Kidney capillary endothelial cell (primary cell): ENCODE data around the gene KLF6.

Experiments
- DNase-seq: peaks from one replicate; pipeline ENCODE4 v3.0.0-alpha.2; 2018; ENCODE audit warnings: low spot score

Gene KLF6

DNA sequence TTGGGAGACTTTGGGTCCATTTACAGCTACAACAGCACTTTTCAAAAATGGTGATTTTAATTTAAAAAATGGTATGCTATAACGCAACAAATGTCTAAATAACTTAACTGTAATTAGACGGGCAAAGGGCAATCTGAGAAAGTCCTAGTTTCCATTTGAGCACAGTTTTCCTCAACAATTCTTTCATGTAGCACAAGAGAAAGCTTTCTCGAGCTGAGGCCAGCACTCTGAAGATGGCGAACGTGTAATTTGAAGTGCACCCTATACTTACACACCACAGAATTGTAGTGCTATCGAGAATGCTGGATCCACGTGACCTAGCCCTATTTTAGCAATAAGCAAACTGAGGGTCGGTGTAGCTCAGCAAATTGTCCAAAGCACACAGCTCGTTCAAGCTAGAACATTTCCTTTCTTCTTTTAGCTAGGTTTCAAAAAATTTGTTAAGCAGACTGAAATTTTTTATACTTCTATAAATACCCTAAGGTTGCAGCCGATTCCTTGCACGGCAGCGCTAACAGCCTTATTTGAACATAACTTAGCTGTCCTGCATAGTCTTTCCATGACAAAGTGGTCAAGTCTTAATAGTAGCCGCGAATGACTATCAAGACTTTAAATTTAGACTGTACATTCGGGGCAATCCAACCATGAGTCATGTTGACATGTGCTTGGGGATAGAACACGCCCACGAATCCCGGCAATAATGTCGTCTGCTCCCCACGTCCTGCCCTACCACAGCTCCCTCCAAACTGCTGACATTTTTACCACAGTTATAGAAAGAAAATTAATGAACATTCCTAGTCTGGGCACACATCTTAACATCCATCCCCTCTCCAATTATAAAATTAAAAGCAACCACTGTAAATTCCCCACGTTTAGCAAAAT lies 10.0 kb downstream of the KLF6 start:
- peak; percentile 75 for DNase-seq

DNA sequence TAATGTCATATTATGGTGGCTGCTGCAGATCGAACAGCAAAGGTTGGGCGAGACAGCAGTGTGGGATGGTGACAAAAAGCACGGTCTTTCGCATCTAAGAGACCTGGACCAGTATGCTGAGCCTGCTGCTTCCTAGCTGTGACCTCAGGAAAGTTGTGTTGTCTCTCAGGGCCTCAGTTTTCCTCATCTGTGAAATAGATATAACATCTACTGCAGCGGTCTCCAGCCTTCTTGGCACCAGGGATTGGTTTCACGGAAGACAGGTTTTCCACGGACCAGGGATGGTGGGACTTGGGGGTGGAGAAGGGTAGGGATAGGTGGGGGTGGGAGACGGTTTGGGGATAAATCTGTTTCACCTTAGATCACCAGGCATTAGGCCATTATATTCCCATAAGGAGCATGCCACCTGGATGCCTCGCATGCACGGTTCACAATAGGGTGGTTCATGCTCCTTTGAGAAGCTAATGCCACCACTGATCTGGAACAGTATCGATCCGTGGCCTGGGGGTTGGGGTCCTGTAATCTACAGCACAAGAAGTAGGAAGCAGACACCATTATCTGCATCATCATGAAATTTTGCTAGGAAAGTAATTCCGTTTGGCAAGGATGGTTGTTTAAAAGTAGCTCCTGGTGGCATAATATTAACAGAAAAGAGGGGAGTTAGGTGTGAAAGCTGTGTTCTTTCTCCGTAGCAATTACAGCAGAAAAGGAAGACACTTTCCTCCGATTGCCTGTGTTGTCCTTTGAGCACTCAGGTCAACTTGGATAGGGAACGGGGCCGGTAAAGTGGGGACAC lies 10.8 kb downstream of the KLF6 start:
- peak; percentile 20 for DNase-seq

DNA sequence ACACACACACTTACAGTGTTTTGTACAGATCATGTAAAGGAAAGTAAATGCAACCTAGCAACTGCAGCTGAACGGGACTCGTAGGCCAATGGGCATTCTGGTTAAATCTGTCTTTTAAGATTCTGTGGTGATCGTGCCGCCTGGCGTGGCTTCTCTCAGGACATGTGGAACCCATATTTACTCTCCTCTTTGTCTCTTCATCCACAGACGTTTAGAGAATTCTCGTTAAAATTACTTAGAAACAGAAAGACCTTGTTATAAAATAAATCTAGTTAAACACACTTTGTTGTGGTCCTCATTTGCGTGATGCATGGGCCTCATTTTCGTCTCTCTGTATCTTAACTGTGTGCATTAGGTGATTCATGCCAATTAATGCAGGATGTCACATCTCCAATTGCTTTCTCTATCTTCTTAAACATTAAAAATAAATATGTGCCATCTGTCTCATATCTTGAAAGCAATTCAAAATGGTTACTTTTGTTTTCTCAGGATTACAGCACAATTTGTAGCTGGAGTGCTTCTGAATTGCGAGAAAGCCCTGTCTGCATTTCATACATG lies 11.5 kb downstream of the KLF6 start:
- no peak for DNase-seq

DNA sequence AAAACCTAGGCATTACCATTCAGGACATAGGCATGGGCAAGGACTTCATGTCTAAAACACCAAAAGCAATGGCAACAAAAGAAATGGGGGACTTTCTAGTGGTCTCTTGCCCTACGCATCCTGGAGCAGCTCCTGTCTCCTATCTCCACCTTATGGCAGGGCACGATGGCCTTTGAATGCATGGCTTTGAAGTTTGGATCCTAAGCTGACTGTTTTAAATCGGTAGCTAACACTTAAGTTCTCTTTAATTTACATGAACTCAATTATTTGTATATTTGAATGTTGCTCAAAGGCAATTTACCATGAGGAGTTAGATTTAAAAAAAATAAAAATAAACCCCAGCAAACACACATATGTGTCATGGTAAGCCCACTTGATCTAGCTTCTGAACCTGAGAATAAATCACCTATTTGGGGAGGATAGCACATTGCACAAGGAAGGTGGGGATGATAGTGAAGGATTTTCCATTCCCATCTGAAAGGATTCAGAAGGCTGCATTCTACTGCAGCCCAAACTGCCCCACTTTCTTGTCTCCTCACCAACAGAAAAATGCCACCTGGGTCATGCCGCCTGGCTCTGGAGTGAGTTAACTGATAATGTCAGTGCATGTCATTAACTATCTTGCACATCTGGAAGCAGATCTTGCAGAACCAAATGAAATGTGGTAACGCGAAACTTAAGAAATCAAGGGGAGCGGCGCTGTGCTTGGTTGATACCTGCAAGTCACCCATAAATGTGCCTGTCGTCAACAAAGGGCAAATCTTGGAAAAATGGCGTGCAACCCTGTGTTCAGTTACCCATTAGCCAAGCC lies 12.4 kb downstream of the KLF6 start:
- DNase-seq: no peak

DNA sequence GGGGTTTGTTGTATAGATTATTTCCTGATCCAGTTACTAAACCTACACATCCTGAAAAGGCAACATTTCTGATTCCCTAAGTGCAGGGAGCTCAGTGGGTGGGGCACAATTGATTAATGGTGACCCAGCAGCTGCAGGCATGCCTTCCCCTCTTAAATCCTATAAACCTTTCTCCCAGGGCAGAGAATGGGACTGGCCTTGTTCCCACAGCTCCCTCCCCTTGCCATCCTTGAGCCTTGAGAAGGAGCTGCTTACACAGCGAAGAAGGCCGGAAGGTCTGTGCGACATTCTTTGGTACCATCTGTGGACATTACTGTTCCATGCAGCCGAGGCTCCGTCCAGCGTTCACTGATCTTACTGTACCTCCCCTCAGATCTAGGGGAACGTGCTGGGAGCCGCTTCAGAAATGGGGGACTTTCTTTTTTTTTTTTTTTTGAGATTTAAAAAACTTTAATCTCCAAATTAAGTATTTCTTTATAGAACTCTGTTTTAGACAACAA lies 14.3 kb downstream of the KLF6 start:
- DNase-seq: no peak

DNA sequence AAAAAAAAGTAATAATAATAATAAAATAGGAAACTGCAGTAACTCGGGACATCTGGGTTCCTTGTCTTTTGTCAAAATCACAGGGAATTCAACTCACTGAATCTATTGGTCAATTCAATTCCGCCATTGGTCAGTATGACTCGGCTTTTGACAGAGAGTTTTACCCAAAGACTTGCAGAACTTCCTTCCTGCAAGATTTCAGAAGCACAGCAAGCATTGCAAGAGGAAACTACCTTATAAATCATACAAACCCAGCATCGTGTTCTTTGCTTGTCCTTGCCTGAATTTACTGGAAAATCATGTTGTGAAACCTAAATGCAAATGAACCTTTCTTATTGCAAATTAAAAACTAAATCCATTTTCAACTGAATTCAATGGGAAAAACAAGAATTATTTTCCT lies 15.5 kb downstream of the KLF6 start:
- no peak for DNase-seq

DNA sequence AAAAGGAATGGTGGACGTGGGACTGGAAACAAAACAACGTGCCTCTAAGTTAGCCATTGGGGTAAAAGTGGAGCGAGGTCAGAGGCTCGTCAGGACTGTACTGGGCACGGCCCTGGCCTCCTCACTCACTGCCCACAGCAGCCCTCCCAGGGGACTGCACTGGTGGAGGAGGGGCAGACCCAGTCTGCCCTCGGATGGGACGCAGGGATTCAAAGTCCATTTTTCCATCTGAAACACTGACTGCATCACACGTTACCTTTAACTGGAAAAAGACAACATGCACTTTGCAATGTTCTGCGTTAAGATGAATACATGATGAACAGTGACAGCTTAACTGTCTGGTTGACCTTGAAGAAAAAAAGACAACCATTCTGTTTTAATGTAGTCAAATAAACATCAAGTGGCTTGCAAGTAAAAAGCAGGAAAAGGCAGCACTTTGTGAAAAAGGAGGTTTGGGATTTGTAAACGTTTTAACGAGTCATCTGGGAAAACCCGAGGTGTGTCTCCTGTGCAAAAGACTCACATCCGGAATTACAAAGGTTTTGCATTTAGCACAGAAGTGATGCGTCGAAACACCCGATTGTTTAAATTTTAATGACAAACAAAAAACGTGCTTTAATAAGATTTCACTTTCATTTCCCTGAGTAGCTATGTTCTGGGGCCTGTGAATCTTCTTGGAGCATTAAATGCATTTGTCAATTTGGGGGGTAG lies 18.8 kb downstream of the KLF6 start:
- DNase-seq: peak; percentile 35

DNA sequence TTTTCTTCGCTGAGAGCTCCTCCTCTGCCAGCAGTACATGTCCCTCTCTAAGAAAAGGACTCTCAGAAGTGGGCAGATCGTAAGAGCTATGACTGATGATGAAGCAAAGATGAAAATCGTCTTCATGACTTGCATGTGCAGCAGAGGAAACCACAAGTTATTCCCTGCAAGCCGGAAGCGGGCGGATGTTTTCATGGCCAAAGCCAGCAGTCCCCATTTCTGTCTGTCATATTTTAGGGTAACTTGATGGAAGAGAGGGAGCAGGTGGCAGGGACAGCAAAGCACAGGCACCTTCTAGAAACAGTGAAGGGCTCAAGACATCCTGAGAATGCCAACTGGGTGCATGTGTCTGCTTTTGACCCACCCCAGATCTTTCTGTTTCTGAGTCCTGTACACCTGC lies 19.9 kb downstream of the KLF6 start:
- no peak for DNase-seq

DNA sequence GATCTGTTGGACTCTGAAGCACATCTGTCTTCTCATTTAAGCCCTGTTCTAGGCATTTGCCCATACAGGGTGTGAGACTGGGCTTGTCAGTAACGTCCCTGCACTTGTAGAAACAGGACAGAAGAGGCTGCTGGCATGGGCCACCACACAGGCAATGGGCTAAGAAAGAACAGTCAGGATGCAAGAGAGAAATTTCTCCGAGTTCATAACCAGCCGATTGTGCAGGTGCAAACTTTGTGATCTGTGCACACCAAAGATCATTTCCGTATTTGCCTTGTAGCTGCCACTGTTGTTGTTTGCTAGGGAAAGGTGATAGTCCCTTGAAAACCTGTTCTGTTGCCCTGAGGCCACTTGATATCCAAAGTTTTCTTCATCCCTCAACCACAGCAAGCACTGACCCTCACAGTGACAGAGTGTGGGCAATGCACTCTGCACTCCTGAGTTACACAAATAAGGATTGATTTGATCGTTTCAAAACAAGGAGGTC lies 20.3 kb downstream of the KLF6 start:
- DNase-seq: no peak

DNA sequence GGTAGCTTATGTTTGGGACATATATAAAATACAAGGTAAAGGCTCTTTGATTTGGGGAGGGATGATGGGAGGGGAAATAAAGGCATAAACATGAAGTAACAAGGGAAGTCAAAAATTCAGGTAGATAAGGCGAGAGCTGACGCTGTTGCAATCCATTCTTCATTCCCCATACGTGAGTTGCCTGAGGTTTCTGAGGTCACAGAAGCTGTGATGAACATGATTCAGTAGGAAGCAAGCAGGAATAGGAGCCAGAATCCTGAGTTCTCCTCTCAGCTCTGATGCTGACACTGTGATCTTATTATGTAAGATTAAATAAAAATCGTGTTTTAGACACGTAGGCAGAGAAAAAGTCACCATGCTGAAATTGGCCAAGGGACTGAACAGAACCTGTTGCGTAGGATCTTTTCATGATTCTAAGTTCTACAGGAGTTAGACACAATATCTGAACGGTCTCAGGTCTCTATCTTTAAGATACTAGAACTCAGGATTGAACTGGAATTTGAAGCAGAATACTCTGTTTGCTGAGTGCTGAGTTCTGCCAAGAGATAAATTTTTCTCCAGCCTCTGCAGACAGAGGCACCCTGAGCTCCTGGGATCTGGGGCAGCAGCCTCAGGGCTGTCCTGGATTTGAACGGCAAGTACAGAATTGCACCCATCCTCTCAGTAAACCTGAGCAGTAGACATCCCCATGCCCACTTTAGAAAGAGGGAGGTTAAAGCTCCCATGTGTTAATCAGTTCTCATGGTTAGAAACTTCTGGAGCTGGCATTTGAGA lies 21.0 kb downstream of the KLF6 start:
- DNase-seq: no peak

DNA sequence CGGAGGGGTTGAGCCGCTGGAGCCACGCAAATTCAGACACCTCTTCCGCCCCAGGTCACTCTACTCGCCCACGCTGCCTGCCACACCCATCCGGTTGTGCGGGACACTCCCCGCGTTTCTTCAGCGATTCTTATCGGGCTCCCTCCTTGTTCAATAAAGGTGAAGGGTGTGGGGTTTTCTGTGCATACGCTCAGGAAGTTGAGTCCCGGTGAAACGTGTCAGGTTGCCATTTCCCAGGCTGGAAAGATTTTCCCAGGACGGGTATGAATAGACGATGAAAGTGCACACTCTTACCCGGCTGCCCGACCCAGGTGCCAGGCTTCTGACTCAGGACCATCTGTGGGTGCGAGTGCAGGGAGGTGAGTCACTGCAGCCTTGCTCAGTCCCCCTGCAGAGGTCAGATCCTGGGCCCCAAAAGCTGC lies 22.0 kb downstream of the KLF6 start:
- DNase-seq: no peak

DNA sequence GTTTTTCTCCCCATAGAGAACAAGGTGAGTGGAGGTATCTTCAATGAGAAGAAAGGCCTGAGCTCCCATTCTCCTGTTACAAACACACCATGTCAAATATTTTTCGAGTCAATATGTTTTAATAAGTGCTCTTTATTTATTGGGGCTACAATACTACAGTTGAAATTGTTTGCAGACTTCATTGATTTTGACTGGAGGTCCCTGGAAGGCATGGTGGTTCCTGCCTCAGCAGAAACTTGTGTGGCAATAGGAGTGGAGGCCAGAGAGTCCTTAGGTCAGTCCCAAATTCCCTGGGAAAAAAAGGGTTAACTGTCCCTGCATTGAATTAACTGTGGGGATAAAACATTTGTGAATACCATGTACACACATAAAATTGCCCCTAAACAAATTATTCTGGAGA lies 22.7 kb downstream of the KLF6 start:
- DNase-seq: no peak

DNA sequence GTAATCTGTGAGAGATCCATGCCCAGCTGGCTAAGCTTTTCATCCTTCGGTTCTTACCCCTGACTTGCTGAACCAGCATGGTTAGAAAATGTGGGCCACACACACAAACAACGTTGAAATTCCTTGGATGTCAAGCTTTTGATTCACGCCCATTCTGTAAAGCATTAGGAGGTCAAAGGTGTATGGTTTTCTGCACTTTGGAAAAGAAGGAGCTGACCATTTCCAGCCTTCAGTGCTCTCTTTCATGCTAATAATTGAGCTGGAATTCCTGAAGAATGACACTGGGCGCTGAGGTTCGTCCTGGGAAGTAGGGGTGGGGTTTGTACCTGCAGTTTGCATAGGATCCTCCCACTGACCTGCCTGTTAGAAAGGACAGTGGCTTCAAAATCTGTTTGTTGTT lies 23.1 kb downstream of the KLF6 start:
- DNase-seq: no peak

DNA sequence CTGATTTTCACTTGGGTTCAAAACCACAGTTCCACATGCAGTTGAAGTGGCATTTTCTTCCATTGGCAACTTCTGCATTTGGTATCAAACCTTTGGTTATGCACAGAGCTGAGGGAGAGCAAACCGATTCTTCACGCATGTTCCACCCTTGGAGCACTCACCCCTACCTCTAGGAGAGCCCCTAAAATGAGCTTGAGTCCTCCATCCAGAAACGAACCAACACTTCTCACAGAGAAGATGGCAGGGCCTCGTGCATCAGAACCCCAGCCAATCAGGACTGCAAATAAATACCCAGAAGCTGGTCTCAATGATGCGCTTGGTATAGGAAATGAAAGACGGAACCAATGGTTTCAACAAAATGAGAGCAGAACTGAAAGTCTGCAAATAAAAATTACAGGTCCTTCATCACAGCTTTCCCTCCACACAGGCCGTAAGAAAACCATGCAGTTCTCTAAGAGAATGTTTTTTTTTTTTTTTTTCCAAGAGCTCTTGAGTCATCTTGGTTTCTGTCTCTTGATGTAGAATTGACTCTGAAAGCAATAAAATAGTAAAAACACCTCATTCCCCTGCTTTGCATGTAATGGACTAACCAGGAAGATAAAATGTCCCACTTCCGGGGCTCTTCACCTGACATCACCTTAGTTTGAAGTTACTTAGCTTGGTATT lies 23.9 kb downstream of the KLF6 start:
- DNase-seq: no peak

DNA sequence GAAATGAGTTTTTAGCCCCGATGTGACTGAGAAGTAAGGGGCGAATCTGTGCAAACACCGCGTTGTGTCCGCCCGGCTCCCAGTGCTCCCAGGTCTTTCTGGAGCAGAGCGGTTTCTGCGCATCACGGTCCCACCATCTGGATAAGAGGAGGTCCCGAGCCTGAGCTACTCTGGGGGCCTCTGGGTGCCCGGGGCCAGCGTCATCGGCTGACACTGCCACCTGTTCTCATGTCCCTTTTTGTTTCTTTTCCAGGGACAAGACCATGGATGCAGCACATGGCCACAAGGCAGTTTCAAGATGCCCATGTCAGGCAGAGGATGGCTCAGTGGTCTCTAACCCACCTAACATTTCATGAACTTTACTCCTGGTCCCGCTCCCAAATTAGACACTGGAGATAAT lies 24.9 kb downstream of the KLF6 start:
- no peak for DNase-seq

DNA sequence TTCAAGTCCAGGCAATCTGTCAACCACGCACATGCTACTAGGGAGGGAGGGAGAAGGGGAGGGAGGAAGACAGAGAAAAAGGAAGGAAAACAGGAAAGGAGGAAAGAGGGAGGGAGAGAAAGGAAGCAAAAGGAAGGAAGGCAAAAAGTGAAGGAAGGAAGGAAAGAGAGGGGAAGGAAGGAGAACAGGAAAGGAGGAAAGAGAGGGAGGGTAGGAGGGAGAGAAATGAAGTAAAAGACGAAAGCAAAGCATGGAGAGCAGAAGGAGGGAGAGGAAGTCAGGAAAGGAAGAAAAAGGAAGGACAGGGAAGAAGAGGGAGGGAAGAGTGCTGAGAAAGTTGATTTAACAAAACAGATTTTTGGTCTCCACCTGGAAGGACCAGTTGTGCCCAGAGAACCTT lies 25.6 kb downstream of the KLF6 start:
- DNase-seq: no peak

DNA sequence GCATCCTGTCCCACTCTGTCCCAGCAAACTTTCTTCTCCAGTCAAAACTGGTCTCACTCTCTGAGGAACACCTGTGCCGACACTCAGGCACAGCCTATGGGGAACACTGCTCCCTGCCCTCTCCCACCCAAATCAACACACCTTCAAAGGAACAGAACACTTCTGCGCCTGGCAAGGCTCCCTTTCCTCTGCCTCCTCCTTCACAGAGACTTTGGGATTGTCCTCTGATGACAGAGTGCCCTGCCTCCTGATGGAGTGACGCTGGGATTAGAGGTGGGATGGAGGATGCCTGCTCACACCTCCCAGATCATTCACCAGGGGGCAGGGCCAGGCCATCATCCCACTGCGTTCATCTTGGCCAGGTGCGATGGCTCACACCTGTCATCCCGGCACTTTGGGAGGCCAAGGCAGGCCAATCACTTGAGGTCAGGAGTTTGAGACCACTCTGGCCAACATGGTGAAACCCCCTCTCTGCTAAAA lies 26.5 kb downstream of the KLF6 start:
- DNase-seq: no peak

DNA sequence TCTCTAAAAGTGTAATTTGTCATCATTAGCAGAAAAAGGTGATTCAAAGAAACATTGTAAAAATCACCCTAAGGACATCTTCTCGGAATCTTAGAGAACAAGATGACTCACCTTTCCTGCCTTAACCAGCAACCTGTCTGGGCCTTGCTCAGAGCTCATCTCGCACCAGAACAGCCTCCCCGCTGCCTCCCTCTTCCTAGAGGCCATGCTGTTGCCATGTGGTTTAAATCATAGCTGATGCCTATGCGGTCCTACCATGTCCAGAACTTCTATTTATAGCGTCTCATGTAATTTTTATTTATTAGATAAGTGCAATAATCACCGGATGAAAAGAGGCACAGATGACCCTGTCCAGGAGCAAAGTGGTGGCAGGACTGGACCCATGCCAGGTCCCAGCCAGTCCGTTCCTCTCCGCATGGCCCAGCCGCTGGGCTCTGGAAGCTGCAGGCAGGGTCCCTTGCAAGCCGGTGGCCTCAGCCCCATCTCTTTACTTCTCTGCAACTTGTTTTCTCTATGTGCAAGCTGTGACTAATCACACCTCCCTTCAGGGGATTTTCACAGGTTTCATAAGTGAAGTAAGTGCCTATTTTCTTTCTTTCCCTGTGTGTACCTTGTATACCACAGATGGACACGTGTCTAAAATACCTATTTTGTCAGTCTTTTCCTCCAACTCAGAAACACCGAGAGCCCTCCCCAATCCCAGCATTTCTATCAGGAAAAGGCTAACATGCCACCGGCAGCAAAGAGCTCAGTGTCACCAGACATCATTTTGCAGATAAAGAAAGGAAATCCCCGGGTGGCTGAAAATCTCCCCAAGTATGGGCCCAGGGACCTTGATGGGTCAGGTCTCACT lies 27.1 kb downstream of the KLF6 start:
- no peak for DNase-seq

DNA sequence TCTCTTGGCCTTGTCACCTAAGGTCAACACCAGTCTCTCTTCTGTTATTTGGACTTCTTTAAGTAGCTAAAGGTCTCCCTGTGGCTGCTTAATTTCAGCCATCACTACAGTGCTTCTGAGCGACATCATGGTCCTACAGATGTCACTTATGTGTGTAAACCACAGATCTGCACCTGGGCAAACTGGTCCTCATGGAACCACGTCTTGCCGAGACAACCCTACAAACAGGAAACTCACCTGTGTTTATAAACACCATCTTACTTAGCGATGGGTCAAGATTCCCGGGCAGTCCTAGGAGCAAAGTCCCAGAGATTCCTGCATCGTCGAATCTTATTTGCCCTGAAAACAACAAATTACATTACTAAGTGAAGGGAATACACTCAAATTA lies 27.8 kb downstream of the KLF6 start:
- no peak for DNase-seq
